ENCODE data around the gene TYW1.
A peak's percentile ranks its signal among the peaks of the same experiment; 100 is the strongest.
"Not testable (repeated sequence)": the region's sequence is repeated elsewhere in the genome, so short reads cannot be mapped to it uniquely, and the experiment has no call there.

TYW1 gene

DNA sequence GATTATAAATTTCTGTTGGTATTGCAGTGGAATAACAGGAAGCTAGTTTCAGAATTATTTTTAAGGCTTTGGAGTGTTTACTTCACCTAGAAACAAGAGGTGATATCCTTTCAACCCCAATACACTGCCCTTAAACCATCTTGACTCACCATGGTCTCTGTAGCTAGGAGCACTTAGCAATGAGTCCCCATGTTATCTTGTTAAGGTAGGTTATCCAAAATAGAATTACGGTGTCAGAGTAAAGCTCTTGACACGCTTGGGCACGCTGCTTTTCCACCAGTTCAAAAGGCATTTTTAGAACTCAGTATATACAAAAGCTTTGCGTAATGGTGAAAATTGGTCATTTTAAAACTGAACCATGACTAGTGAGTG lies 46.9 kb downstream of the TYW1 start:
- not testable (repeated sequence) for DNase-seq (ENCODE audit: low spot score); FAIRE-seq

DNA sequence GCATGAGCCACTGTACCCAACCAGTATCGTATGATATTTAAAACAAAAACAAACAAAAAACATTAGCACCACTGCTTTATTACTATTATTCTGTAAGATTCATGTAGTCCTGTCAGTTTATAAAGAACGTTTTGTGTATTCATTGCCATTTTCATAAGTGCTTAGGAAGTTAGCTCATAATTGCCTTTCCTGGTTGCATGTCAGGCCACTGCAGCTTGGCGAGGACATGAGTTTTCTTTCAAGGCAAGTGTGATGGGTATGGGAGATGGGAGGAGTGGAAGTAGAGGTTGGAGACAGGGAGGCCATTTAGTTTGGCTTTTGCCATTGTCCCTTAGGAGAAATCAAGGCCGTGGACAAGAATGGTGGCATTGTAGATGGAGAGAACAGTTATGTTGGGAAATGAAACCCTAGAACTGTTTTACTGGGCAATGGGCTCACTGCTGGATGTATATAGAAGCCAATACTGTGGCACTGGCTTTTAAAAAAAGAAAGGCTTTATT lies 48.9 kb downstream of the TYW1 start:
- FAIRE-seq (no peak), DNase-seq (ENCODE audit: low spot score) (no peak)

DNA sequence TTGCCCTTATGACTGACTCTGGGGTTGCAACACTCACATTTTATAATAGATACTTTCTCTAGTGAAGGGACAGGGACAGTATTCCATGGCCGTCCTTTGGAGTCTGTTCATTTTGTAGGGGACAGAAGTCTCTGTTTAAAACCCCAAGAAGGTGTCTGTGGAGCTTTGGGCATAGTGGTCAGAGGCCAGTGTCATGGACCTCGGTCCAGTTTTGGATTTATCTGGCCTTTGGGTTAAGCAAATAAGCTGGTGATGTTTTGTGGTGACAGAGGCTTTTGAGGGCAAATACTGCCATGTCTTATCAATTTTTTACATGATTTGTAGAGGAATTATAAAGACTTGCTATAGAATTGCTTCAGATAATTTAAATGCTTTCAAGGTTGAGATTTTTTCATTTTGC lies 50.2 kb downstream of the TYW1 start:
- not testable (repeated sequence) for DNase-seq (ENCODE audit: low spot score); FAIRE-seq

DNA sequence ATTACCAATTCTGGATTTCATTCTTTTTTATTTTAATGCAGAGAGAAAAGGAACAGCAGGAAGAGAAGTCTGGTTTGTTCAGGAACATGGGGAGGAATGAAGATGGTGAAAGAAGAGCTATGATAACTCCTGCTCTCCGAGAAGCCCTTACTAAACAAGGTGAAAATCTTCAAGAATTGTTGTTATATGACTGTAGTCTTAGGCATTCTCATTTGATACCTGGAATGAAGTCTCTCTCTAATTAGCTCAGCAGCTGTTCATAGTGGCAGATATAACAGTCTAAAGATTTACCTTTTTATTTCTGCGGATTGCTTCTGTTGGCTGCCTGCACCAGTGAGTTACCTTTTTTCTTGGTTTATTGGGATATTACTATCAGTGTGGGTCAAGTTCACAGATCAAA lies 53.3 kb downstream of the TYW1 start:
- DNase-seq (ENCODE audit: low spot score); FAIRE-seq: not testable (repeated sequence)

DNA sequence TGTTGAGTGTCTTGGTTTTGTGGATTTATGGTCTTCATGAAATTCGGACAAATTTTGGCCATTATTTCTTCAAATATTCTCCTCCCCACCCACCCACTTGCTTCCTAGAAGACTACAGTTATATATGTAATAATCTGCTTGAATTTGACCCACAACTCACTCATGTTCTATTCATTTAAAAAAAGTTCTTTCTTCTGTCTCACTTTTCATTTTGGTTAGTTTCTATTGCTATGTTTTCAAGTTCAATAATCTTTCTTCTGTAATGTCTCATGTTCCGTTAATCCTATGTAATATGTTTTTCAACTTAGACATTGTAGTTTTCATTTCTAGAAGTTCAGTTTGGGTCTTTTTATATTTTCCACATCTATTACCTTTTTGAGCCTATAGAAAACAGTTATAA lies 55.5 kb downstream of the TYW1 start:
- not testable (repeated sequence) for DNase-seq (ENCODE audit: low spot score); FAIRE-seq

DNA sequence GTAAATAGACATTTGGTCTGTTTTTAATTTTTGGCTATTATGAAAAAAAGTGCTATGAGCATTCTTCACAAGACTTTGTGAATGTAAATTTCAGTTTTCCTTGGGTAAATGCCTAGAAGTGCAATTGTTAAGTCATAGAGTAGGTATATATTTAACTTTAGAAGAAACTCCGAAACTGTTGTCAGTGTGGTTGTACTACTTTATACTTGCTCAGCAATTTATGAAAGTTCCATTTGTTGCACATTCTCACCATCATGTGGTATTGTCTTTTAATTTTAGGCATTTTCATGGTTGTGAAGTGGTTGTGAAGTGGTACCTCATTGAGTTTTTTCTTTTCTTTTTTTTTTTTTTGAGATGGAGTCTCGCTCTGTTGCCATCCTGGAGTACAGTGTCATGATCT lies 60.0 kb downstream of the TYW1 start:
- FAIRE-seq (no peak), DNase-seq (ENCODE audit: low spot score) (no peak)

DNA sequence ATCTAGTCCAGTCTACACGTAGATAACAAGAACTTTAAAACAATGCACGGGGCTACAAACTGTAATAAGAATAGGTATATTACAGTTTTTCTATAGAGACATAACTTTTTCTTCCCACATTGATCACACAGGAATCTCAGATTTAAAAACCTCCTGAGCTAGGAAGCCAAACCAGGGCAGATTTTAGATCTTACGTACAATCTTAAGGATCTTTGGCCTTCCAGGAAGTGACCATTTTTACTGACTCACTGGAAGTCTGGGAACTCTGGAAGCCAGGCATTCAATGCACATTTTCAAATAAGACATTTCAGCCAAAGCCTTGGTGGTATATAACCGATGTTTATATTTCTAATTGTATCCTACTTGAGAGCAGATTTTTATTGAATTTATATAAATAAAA lies 64.7 kb downstream of the TYW1 start:
- not testable (repeated sequence) for FAIRE-seq

DNA sequence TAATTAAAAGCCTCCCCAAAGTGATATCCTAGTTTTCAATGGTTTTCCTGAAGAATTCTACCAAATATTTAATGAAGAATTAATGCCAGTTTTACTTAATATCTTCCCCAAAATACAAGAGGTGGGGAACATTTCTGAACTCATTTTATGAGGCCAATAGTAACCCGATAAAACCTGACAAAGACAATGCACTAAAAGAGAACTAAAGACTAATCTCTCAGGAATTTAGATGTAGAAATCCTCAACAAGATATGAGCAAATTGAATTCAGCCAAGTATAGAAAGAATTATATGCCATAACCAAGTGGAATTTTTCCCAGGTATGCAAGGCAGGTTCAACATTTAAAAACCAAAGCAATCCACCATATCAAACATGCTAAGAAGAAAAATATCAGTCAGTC lies 66.2 kb downstream of the TYW1 start:
- not testable (repeated sequence) for FAIRE-seq; DNase-seq (ENCODE audit: low spot score)

More for the DNA sequence above, 64.7 kb downstream of the TYW1 start:
- not testable (repeated sequence) for DNase-seq (ENCODE audit: low spot score)

DNA sequence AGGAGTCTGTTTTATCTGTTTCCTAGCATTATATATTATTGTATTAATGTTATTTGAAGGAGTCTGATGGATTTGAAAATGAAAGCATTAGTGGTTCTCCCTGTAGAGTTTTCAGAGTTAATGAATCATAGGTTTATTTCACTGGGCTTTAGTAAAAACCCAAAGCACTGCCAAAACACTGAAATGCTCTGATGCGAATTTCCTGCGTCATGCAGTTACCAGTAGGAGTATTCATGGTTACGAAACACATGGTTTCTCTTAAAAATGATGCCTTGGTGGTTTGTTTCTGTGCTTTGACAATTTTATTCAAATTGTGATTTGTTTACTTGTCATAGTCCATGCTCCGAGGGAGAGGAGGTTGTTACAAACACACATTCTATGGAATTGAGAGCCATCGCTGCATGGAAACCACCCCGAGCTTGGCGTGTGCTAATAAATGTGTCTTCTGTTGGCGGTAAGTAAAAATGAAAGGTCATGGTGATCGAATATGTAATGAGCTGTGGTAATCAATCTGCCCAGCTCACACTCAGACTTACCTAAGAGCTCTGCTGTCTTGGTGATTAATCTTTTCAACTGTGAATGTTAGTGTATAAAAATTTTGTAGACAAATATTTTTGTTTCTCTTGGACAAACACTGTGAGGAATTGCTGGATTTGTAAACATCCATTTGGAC lies 70.5 kb downstream of the TYW1 start:
- not testable (repeated sequence) for FAIRE-seq

DNA sequence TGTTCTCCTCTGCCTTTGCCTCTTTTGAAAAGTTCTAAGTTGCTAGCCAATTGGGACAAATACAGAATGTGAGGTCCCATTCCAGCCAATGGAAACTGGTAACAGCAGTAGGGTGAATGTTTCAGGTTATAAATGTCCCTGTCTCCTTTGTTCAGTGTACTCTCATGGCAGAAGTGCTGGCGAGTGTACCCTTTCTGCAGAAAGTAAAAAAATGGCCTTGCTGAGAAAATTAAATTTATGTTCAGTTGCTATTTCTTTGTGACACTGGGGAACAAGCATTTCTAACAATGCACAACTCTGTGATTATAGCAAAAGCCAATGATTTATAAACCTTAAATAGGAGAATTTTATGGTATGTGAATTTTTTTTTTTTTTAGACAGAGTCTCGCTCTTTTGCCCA lies 79.5 kb downstream of the TYW1 start:
- not testable (repeated sequence) for FAIRE-seq; DNase-seq (ENCODE audit: low spot score)

More for the DNA sequence above, 70.5 kb downstream of the TYW1 start:
- DNase-seq (ENCODE audit: low spot score): not testable (repeated sequence)

DNA sequence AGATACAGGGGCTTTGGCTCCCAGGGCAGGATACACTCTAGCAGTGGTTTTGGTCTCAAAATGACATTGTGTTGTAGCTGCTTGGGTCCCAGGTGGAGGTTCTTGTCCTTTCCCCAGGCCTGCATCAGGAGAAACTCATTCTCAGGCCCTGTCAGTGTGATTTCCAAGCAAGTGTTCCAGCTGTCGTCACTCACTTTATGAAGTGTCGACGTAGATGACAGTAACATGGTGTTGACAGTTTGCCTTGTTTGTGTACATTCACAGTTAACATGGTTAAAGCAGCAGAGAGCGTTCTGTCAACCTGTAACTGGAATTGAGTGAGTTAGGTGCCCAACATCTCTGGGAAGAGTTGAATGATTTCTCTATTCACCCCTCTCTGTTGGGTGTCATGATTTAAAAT lies 86.2 kb downstream of the TYW1 start:
- DNase-seq (ENCODE audit: low spot score): not testable (repeated sequence)
- peak; percentile 20 for FAIRE-seq

DNA sequence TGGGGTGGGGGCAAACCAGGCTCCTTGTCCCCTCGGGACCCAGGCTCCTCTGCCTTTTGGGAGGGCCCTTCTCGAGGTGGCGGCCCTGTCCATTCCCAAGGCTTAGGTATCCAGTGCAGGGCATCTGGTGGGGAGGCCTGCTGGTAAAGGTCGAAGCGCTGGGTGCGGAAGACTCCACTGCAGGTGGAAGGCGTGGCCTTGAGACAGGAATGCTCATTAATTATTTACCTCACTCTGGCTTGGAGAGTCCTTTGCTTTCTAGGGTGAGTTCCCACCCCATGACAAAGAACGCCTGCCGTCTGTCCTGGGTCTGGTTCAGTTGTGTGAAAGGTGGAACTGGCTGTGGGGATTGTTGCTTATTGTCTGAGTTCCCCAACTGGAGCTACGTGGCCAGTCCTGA lies 92.6 kb downstream of the TYW1 start:
- not testable (repeated sequence) for FAIRE-seq; DNase-seq (ENCODE audit: low spot score)

DNA sequence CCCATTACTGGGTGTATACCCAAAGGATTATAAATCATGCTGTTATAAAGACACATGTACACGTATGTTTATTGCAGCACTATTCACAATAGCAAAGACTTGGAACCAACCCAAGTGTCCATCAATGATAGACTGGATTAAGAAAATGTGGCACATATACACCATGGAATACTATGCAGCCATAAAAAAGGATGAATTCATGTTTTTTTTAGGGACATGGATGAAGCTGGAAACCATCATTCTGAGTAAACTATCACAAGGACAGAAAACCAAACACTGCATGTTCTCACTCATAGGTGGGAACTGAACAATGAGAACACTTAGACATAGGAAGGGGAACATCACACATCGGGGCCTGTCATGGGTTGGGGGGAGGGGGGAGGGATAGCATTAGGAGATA lies 94.4 kb downstream of the TYW1 start:
- not testable (repeated sequence) for FAIRE-seq; DNase-seq (ENCODE audit: low spot score)

DNA sequence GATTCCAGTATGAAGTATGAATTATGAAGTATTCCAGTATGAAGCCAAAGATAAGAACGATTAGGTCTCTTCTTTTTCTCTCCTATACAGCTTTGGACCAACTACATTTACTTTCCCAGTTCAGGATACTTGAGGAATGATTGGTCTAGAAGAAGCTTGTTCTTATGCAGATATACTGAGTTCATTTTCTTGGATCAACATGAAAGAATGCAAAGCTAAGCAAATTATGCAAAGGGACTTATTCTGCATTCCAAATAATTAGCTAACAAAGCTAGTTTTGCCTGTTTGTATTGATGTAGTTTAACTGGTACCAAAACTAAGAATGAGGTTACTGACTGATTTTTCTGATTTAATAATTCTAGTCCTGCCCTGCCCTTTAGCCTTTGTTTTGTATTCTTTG lies 101.4 kb downstream of the TYW1 start:
- DNase-seq (ENCODE audit: low spot score); FAIRE-seq: not testable (repeated sequence)

DNA sequence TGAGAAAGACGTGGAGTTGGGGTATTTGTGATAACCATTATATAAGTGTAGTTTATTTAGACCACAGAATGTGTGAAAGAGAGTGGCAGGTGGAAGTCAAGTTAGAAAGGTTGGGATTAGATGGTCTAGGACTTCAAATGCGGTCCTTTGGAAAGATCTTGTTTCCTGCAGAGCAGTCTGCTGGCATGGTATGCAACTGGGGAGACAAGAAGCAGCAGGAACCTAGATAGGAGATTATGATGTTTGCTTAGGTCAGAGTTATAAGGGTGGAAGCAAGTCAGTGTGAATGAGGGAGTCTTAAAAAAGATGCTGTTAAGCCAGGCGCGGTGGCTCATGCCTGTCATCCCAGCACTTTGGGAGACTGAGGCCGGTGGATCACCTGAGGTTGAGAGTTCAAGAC lies 102.8 kb downstream of the TYW1 start:
- FAIRE-seq; DNase-seq (ENCODE audit: low spot score): not testable (repeated sequence)

DNA sequence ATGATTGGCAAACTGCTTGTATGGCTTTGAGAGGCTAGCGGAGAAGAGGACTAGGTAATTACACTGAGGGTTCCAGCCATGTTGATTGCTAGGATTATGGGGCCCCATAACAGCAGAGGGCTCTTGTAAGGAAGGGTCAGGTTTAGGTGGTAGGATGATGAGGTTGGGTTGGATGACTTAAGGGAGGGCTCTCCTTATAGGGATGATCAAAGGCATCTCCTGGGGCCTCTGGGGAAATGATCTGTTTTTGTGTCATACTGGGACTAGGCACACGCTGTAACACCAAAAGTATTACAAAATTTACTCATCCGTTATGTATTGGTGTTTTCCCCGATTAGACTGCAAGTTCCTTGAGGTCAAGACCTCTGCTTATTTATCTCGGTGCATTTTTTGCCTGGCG lies 103.4 kb downstream of the TYW1 start:
- not testable (repeated sequence) for FAIRE-seq; DNase-seq (ENCODE audit: low spot score)

DNA sequence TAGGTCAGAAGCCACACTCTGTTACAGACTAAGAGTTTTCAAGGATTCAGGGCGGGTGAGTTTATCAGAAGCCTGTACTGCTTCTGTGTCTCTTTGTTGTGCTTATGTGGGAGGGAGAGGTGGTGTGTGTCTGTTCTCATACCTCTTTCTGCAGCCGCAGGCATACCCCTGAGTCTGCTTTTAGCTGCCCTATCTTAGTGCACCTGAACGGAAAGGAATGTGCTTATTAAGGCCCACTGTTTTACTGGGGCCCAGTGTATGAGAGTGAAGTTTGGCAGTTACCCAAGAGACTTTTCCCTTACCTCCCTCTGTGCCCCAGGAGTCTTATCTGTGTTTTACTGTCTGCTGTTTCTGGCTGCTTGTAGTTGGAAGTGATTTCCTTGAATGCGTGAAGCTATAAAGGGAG lies 104.3 kb downstream of the TYW1 start:
- FAIRE-seq (no peak), DNase-seq (ENCODE audit: low spot score) (no peak)

DNA sequence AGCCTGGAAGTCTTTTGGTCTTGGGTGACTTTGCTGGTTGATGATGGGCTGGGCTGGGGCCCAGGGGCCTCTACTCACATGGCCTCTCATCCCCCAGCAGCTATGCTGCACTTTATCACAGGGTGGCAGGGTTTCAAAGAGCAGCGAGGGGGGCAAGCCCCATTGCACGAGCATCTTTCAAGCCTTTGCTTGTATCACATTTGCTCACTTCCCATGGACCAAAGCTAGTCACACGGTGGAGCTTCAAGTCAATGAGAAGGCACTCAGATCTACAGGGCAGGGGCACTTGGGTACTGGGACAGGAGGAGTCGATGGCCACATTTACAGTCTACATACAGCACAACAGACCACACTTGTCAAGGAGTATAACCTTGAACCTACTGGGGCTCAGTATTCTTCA lies 108.3 kb downstream of the TYW1 start:
- DNase-seq (ENCODE audit: low spot score); FAIRE-seq: not testable (repeated sequence)

DNA sequence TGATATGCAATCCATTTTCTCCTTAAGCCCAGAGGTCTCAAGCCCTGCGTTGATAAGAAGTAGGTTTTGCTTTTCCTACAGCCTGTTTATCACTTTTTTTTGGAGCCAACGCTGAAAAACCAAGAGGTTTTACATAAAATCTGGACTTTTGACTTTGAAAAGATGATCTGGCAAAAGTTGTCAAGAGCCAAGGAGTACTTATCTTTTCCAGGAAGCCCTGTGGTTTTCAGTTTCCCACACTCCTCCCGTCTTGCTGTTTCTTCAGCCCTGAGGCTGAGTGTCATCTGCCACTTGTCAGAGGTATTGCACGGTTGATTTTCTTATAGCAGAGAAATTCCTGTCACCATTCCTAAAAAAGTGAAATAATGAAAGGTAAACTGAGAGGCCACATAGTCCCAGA lies 108.7 kb downstream of the TYW1 start:
- FAIRE-seq: no peak
- no peak for DNase-seq (ENCODE audit: low spot score)

DNA sequence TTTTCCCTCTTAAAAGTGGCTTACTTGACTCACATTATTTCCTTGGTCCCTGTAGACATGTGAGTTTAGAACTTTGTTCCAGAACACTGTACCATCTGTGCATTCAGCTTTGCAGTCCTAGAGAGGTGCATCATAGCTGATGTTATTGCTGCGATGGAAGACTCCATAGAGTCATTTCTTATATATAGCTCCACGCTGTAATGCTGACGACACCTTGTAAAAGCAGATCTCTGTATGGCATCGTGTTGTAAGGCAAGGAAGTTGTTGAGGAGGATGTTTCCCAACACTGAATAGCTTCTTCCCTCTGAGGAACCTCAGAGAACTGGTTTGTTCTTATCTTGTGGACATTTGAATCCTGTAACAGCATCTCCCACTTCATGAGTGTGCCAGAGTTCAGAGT lies 109.6 kb downstream of the TYW1 start:
- not testable (repeated sequence) for DNase-seq (ENCODE audit: low spot score); FAIRE-seq

DNA sequence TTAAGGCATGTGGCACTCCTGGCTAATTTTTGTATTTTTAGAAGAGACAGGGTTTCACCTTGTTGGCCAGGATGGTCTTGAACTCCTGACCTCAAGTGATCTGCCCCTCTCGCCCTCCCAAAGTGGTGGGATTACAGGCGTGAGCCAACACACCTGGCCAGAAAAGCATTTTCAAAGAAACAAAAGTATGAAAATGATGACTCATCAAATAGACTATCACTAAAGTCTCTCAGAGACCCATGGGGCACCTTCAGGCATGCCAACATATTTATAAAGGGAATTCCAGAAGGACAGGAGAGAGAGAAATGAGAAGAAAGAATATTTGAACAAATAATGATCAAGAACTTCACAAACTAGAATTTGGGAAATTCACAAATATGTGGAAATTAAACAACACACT lies 114.7 kb downstream of the TYW1 start:
- FAIRE-seq; DNase-seq (ENCODE audit: low spot score): not testable (repeated sequence)

DNA sequence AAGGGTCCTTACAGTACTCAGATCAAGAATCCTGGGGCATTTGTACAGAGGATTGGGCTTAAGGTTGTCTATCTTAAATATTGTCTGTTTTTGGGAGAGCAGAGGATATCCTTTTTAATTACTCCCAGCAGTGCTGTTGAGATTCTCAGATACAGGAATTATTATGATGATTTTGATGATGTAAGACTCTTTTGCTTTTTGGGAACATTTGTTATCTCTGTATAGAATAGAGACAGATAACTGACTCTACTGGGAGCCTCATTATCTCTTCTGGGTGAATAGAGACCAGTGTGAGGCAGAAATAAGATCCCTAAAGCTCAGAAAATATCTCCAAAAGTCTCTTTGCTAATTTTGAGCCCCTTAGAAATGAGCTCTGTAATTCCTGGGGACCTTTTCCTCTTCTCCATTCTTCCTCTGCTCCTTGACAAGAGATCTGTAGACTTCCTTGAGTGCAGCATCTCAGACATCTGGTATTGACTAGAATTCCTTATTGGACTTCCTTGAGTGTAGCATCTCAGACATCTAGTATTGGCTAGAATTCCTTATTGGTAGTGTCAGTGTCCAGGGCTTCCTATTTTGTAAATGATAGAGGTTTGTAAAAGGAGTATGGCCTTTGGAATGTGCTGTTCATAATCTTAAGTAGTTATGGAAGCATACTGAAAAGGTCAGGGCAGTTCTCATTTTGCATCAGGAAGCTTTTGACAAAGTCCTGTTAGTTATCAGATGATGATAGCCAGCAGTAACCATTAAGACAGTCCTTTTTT lies 118.0 kb downstream of the TYW1 start:
- not testable (repeated sequence) for FAIRE-seq; DNase-seq (ENCODE audit: low spot score)

Measured in urothelium cell line (cell line).